Endothelial cell (in vitro differentiated cells): ENCODE measurements around the gene MICU1. TPM values are rescaled to one million over a fixed set of nuclear protein-coding genes. Genes with fewer than 3 reads are reported as not detected.

ENCODE experiments used
- DNase-seq: peaks from one replicate; pipeline ENCODE4 v3.0.0; 2021; ENCODE audit warnings: low spot score
- H3K27ac Mint-ChIP-seq: one replicate; pipeline ENCODE4 v1.8.0; 2021; ENCODE audit warnings: mixed read lengths, inconsistent platforms; ENCODE audit not compliant: unreplicated experiment
- H3K27me3 Mint-ChIP-seq: one replicate; pipeline ENCODE4 v1.8.0; 2021; ENCODE audit warnings: mild to moderate bottlenecking, moderate library complexity, mixed read lengths, inconsistent platforms; ENCODE audit not compliant: unreplicated experiment
- H3K36me3 Mint-ChIP-seq: one replicate; pipeline ENCODE4 v1.8.0; 2021; ENCODE audit warnings: mild to moderate bottlenecking, low read depth, mixed read lengths, inconsistent platforms; ENCODE audit not compliant: unreplicated experiment
- H3K4me1 Mint-ChIP-seq: one replicate; pipeline ENCODE4 v1.8.0; 2021; ENCODE audit warnings: mild to moderate bottlenecking, mixed read lengths, inconsistent platforms; ENCODE audit not compliant: unreplicated experiment
- H3K4me3 Mint-ChIP-seq: one replicate; pipeline ENCODE4 v1.8.0; 2021; ENCODE audit warnings: mild to moderate bottlenecking, mixed read lengths, inconsistent platforms; ENCODE audit not compliant: unreplicated experiment
- H3K9me3 Mint-ChIP-seq: one replicate; pipeline ENCODE4 v1.8.0; 2021; ENCODE audit warnings: mixed read lengths, inconsistent platforms; ENCODE audit not compliant: unreplicated experiment
- total RNA-seq: library from RNA; stranded (reverse); fragmentation: NEBNext Ultra II Directional; extraction: Animal tissue kit (Norgen Biotek cat#: 25700); gene quantifications from one replicate; pipeline ENCODE4 v1.2.1, GENCODE V29; 2021; ENCODE audit not compliant: unreplicated experiment
- TF ChIP-seq, protein P1 (sequence below): fragments of 200-600 bp; sonication (generic); IDR thresholded peaks from one replicate; pipeline ENCODE4 v1.5.0; 2021; ENCODE audit warnings: antibody characterized with exemption; ENCODE audit not compliant: unreplicated experiment

Gene MICU1
- total RNA-seq, 1 donor from 2014 or later, result 39.9 TPM

- H3K4me1 Mint-ChIP-seq, result peaks cover 5% of the 10 kb centered on the region
- H3K4me3 Mint-ChIP-seq, result no peak overlapping the region
- H3K27me3 Mint-ChIP-seq, result no peaks in the 10 kb centered on the region
- TF ChIP-seq, protein P1, sequence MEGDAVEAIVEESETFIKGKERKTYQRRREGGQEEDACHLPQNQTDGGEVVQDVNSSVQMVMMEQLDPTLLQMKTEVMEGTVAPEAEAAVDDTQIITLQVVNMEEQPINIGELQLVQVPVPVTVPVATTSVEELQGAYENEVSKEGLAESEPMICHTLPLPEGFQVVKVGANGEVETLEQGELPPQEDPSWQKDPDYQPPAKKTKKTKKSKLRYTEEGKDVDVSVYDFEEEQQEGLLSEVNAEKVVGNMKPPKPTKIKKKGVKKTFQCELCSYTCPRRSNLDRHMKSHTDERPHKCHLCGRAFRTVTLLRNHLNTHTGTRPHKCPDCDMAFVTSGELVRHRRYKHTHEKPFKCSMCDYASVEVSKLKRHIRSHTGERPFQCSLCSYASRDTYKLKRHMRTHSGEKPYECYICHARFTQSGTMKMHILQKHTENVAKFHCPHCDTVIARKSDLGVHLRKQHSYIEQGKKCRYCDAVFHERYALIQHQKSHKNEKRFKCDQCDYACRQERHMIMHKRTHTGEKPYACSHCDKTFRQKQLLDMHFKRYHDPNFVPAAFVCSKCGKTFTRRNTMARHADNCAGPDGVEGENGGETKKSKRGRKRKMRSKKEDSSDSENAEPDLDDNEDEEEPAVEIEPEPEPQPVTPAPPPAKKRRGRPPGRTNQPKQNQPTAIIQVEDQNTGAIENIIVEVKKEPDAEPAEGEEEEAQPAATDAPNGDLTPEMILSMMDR, result no peak
- peaks cover 4% of the 10 kb centered on the region for H3K9me3 Mint-ChIP-seq
- DNase-seq, result no peak
- peaks cover 13% of the 10 kb centered on the region for H3K36me3 Mint-ChIP-seq
- H3K27ac Mint-ChIP-seq, result no peak overlapping the region
These were observed 37.6 kb downstream of the MICU1 start for GRCh38 chr10:72588266-72588665.

DNA sequence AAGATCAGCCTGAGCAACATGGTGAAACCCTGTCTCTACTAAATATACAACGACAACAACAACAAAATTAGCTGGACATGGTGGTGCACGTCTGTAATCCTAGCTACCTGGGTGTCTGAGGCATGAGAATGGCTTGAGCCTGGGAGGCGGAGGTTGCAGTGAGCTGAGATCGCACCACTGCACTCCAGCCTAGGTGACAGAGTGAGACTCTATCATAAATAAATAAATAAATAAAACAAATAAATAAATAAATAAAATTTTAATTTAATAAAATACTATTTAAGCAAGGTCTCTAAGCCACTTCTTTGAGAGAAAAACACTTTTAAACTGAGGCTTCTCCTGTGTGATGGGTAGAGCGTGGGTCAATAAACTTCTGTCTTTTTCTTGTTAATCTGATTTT is 38.3 kb downstream of the MICU1 start:
- H3K27ac Mint-ChIP-seq, result no peak overlapping the region

DNA sequence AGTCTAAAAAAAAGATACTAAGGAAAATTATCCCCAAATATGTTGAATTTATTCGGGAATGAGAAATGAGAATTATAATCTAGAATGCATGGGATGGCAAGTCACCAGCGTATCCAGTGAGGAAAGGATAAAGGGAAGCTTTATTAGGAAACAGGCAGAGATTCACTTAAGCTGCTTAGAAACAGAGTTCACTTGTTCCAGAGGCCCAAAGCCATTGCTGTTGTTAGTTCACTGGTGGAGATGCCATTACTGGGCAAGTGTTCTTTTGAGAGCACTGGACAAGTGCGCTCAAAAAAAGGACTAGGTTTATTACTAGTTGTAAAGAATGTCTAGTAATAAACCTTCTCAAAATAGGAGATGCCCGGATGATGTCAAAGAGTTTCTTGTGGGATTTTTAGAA is 51.2 kb downstream of the MICU1 start:
- no peak for DNase-seq
- no peak overlapping the region for H3K4me3 Mint-ChIP-seq
- H3K4me1 Mint-ChIP-seq, result no peaks in the 10 kb centered on the region
- no peaks in the 10 kb centered on the region for H3K9me3 Mint-ChIP-seq
- H3K36me3 Mint-ChIP-seq, result no peaks in the 10 kb centered on the region
- H3K27me3 Mint-ChIP-seq, result peaks cover 1% of the 10 kb centered on the region
- TF ChIP-seq, protein P1, result no peak
- no peak overlapping the region for H3K27ac Mint-ChIP-seq

More for the DNA sequence above, 38.3 kb downstream of the MICU1 start:
- H3K9me3 Mint-ChIP-seq, result peaks cover 4% of the 10 kb centered on the region
- peaks cover 13% of the 10 kb centered on the region for H3K36me3 Mint-ChIP-seq
- H3K4me1 Mint-ChIP-seq, result peaks cover 5% of the 10 kb centered on the region
- H3K27me3 Mint-ChIP-seq, result no peaks in the 10 kb centered on the region
- no peak for DNase-seq
- TF ChIP-seq, protein P1, result no peak
- no peak overlapping the region for H3K4me3 Mint-ChIP-seq

GRCh38 chr10:72573079-72573478 is 52.8 kb downstream of the MICU1 start:
- DNase-seq, result no peak
- no peaks in the 10 kb centered on the region for H3K27me3 Mint-ChIP-seq
- TF ChIP-seq, protein P1, result no peak
- no peak overlapping the region for H3K27ac Mint-ChIP-seq
- H3K4me1 Mint-ChIP-seq, result no peaks in the 10 kb centered on the region
- H3K9me3 Mint-ChIP-seq, result no peaks in the 10 kb centered on the region
- no peaks in the 10 kb centered on the region for H3K36me3 Mint-ChIP-seq
- no peak overlapping the region for H3K4me3 Mint-ChIP-seq

GRCh38 chr10:72567889-72568640 is 57.8 kb downstream of the MICU1 start:
- peaks cover 5% of the 10 kb centered on the region for H3K4me1 Mint-ChIP-seq
- no peaks in the 10 kb centered on the region for H3K9me3 Mint-ChIP-seq
- DNase-seq, result peak; percentile 11
- H3K4me3 Mint-ChIP-seq, result no peak overlapping the region
- H3K27ac Mint-ChIP-seq, result no peak overlapping the region
- TF ChIP-seq, protein P1, result peak; percentile 71
- H3K27me3 Mint-ChIP-seq, result no peaks in the 10 kb centered on the region
- H3K36me3 Mint-ChIP-seq, result peaks cover 11% of the 10 kb centered on the region
